NCI-H2227 (cell line): ENCODE results near the gene ORM1.
"Not testable (repeated sequence)": the region's sequence is repeated elsewhere in the genome, so short reads cannot be mapped to it uniquely, and the experiment has no call there.

Experiments used
- DNase-seq: peaks from one replicate; lab custom pipeline; 2025; ENCODE audit not compliant: unreplicated experiment; lab: John Stamatoyannopoulos, UW

ORM1 gene

GRCh38 chr9:114322831-114323531, at the start of gene ORM1:
TSS of gene ORM1 (plus strand) at chr9:114323098. CDS start at chr9:114323134, 36 bp downstream.
- not testable (repeated sequence) for DNase-seq

GRCh38 chr9:114273461-114273881, 49.4 kb upstream of the ORM1 start:
- DNase-seq, result no peak

GRCh38 chr9:114274217-114274616, 48.7 kb upstream of the ORM1 start:
- no peak for DNase-seq

DNA sequence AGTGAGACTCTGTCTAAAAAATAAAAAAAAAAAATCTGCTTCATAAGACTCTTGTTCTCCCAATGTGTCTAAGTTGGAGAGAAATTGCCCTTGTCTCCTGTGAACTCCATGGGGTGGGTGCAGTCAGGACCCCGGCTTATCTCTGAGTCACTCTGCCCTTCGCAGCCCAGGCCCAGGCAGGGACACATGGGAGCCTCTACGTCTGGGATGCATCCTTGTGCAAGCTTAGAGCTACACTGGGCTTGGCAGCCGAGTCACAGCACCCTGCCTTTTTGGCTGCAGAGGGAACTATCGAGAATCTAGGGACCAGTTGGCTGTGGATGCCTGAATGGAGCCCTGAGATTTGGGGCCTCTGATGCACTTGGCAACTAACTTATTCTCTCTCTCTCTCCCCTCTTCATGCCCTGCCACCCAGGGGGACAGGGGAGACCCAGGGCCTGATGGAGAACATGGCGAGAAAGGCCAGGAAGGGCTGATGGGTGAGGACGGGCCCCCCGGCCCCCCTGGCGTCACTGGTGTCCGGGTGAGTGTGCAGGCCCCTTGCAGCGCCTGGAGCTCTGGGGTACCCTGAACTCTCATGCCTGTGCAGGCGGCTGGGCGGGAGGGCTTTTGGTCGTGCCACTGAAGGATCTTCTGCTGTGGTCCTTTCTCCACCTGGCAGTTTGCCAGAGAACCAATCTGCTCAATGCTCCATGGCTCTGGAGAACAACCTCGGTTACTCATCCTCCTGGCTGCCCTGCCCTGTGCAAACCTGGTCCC, 47.5 kb upstream of the ORM1 start:
- DNase-seq, result no peak

- no peak for DNase-seq
These were observed 45.7 kb upstream of the ORM1 start for GRCh38 chr9:114276908-114277821.

- no peak for DNase-seq
These were observed 44.5 kb upstream of the ORM1 start for GRCh38 chr9:114278356-114278755.

- DNase-seq, result no peak
These were observed 43.9 kb upstream of the ORM1 start for GRCh38 chr9:114278881-114279570.

- DNase-seq, result no peak
These were observed 43.2 kb upstream of the ORM1 start for GRCh38 chr9:114279693-114280092.

DNA sequence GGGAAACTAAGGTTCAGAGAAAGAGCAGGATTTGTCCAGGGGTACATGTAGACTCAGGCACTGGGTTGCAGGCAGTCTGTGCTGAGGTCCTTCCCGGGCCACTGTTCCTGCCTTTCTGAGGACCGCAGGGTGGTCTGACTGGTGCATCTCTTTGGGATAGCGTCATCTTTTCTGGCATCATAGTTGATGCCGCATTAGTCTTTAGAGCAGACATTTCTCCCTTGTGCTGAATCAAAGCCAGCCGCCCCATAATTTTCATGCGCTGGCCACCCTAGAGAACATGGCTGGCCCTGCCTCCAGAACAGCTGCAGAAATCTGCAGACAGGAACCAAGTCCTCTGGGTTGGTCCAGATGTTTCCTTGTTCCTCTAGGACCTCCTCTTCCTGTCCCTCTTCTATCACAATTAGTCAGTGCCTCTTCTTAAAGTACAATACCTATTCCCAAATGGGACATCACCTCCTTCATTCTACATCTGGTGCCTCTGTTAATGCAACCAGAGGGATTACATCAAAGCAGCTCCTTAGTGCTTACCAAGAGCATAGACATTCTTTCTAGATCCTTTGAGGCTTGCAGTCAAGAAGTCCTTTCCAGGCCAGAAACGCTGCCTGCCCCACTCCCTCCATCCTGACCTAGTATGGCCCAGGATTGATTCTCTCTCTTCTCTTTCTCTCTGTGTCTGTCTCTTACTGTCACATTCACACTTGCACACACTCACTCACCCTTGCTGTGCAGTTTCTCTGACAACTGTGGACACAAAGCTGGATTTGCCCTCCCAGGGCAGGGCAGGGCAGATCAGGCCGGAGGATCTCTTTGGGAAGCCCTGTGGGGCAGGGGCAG, 42.0 kb upstream of the ORM1 start:
- no peak for DNase-seq

- no peak for DNase-seq
These were observed 41.3 kb upstream of the ORM1 start for GRCh38 chr9:114281473-114282103.

DNA sequence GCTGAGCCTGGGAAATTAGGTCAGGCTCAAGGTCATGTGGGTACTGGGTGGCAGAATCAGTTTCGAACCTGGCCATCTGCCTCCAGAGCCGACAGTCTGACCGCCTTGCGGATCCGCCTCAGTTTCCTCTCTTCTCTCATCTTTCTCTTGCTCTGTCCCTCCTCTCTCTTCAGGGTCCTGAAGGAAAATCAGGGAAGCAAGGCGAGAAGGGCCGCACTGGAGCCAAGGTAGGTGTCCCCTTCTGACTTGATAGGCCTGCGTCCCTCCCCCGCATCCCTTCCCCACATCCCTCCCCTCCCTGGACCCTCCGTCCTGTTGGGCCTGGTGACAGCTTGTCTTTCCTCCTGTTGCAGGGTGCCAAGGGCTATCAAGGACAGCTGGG, 40.8 kb upstream of the ORM1 start:
- no peak for DNase-seq

DNA sequence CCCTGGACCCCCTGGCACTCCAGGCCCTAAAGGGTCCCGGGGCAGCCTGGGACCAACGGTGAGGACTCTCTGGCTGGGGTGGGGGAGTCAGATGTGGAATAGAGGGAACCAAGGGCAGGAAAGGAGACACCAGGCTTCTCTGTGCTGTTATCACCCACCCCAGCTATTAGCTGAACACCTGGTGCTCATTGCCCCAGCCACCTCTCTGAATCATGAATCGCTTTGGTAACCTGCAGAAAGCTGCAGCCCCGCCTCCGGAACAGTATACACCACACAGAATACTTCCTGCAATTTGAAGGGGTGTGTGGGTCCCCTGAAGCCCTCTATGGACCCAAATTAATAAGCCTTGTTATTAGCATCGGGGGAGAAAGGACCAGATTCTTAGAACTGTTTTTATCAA, 40.4 kb upstream of the ORM1 start:
- no peak for DNase-seq

- DNase-seq, result peak; percentile 43
These were observed 40.0 kb upstream of the ORM1 start for GRCh38 chr9:114282926-114283325.

- DNase-seq, result no peak
These were observed 39.3 kb upstream of the ORM1 start for GRCh38 chr9:114283551-114284111.

DNA sequence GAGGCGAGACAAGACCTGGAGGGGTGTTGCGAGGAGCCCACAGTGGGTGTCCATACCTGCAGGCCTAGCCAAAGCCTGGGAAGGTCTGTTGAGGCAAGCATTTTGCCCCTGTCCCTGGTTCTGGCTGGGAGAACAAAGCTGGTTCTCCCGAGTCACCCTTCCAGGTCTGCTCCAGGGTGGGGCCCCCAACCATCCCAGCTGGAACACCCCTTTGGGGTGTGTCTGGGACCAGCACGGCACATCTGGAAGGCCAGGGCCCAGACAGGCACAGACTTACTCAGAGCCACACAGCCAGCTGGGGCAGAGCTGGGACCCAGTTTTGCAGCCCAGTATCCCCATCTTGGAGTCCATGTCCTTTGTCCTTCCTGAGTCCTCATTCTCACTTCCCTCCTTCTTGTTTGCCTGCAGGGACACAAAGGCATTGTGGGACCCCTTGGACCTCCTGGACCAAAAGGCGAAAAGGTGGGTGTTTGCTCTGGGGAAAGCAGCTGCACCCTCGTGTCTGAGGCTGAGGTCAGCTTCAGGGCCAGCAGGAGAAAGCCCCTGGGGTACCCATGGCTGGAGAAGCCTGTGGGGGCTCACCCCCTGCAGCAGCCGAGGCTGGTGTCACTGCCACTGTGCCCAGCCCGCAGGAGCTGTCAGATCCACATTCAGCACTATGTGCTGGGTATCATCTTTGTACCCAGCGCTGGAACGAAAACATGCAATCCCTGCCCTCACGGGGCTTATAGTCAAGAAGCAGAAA, 38.4 kb upstream of the ORM1 start:
- no peak for DNase-seq

DNA sequence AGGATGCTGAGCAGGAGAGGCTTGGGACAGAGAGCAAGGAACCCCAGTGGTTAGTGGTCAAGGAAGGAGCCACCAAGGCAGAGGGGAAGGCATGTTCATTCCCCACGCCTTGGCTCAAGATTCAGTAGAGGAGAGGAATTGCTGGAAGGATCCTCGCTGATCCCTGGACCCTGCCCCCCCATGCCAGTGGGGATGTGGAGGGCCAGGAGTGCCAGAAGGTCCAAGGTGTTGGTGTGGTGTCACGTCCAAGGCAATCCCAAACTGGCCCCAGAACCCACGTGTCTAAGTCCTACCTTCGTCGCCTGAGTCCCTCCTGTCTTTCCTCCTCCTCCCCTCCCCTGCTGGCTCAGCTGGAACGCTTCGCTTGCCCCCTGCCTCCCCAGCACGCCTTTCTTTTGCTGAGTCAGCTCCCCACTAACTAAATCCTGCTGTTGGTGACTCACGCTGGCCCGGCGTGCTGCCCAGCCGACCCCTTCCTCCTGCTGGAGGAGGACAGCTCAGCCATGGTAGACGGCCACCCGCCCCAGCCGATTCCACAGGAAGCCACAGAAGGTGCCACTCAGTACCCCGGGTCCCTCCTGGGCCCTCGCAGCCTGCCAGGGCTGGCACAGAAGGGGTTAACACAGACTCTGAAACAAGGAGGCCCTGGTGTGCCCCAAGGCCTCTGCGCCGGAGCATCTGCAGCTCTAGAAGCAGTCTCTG, 37.6 kb upstream of the ORM1 start:
- no peak for DNase-seq

DNA sequence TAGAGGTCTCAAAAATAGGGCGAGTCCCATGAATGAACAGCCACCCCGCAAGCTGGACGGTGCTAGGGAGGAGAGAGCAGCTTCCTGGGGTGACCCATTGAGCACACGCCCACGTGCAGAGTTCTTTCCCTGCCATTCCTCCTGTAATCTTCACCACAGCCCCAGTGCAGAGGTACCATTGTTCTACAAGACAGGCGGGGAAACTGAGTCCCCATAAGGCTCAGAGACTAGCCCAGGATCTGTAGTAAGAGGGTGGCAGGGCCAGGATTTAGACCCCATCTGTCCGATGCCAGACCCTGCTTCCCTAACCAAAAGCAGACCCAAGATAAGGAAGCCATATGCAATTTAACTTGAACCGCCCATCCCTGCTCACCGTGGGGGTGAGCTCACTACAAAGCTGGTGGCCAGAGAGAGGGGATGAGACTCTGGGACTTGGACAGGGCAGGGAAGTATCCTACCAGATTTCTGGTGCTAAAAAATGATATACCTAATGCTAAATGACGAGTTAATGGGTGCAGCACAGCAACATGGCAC, 36.7 kb upstream of the ORM1 start:
- no peak for DNase-seq
